ENCODE measurements around the gene YIF1A.
"Not testable (repeated sequence)": the region's sequence is repeated elsewhere in the genome, so short reads cannot be mapped to it uniquely, and the experiment has no call there.

The YIF1A gene

GRCh38 chr11:66312549-66313320, 23.8 kb upstream of the YIF1A start:
- peak; percentile 97 to 99 for DNase-seq (ENCODE audit: extremely low read depth in 1 of 2, low read depth in 1 of 2)

DNA sequence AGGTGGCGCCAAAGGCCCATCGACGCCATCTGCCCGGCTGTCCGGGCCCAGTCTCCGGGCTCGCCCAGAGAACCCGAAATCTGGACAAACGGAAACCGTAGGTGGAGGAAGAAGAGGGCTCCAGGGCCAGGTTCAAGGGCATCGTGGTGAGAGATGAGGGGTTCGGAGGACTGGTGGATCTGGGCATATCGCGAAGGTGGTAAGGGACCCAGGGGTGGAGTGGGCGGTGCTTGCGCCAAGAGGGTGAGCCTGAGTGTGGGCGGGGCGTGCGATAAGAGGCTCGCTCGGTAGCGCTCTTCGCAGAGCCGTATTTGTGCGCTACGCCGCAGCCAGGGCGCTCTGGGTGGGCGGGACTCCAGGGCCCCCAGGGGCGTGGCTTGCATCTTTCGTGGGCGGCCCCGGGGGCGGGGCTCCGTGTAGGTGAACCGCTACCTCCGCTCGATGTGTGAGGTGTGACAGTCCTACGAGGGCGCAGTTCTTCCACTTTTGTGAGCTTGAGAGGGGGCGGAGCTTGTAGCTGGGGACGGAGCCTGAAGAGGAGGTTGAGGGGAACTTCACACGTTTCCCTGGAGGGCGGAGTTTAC, 23.1 kb upstream of the YIF1A start:
- peak; percentile 96 to 98 for DNase-seq (ENCODE audit: extremely low read depth in 1 of 2, low read depth in 1 of 2)

- DNase-seq (ENCODE audit: extremely low read depth in 1 of 2, low read depth in 1 of 2), result no peak
Observed at GRCh38 chr11:66311470-66311964, 22.6 kb upstream of the YIF1A start.

DNA sequence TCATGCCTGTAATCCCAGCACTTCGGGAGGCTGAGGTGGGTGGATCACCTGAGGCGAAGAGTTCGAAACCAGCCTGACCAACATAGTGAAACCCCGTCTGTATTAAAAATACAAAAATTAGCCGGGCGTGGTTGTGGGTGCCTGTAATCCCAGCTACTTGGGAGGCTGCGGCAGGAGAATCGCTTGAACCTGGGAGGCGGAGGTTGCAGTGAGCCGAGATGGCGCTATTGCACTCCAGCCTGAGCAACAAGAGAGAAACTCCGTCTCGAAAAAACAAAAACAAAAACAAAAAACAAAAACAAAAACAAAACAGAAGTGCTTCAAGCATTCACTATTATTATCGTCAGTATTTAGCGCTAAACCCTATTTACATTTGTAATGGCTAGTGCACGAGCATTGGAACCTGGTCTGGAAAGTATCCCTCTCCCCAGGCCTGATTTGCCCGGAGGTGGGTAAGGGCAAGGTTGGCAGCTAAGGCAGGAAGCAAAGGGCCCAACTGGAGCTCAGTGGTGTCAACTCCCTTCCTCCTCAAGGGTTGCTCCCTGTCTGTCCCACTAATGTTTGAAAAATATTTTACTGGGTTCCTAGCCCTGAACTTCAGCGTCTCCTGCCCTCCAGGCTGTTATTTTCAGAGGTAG, 22.0 kb upstream of the YIF1A start:
- DNase-seq (ENCODE audit: extremely low read depth in 1 of 2, low read depth in 1 of 2), result not testable (repeated sequence)

DNA sequence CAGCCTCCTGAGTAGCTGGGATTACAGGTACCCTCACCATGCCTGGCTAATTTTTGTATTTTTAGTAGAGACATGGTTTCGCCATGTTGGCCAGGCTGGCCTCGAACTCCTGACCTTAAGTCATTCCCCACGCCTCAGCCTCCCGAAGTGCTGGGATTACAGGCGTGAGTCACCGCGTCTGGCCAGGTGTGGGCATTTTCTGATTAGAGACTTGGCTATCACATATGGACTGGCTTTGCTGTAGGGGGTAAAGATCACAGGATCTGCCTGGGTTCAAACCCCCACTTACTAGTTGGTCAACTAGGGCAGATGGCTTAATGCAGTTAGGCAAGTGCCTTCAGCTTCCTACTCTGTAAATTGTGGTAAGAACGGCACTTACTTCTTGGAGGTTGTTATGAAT, 21.4 kb upstream of the YIF1A start:
- DNase-seq (ENCODE audit: extremely low read depth in 1 of 2, low read depth in 1 of 2), result no peak

- no peak for DNase-seq (ENCODE audit: extremely low read depth in 1 of 2, low read depth in 1 of 2)
Observed at GRCh38 chr11:66309475-66309874, 20.5 kb upstream of the YIF1A start.

DNA sequence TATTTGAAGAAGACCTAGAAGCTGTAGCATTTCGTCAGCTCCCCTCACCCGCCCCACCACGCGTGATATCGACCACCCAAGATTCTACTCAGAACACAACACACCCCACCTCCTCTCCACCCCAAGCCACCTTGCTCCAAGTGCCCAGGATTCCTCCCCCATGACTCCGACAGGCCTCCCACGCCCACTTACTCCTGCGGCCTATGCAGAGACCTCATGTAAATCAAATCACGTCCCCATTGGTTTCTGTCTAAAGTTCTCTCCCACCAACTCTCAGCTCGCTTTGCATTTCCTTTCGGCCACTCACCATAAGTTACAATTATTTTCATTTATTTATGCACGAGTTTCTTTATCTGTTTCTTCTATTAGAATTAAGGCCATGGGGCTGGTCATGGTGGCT, 13.7 kb upstream of the YIF1A start:
- no peak for DNase-seq (ENCODE audit: extremely low read depth in 1 of 2, low read depth in 1 of 2)

- DNase-seq (ENCODE audit: extremely low read depth in 1 of 2, low read depth in 1 of 2), result no peak
Observed at GRCh38 chr11:66299186-66299585, 10.2 kb upstream of the YIF1A start.

- DNase-seq (ENCODE audit: extremely low read depth in 1 of 2, low read depth in 1 of 2), result no peak
Observed at GRCh38 chr11:66297610-66298009, 8.7 kb upstream of the YIF1A start.

DNA sequence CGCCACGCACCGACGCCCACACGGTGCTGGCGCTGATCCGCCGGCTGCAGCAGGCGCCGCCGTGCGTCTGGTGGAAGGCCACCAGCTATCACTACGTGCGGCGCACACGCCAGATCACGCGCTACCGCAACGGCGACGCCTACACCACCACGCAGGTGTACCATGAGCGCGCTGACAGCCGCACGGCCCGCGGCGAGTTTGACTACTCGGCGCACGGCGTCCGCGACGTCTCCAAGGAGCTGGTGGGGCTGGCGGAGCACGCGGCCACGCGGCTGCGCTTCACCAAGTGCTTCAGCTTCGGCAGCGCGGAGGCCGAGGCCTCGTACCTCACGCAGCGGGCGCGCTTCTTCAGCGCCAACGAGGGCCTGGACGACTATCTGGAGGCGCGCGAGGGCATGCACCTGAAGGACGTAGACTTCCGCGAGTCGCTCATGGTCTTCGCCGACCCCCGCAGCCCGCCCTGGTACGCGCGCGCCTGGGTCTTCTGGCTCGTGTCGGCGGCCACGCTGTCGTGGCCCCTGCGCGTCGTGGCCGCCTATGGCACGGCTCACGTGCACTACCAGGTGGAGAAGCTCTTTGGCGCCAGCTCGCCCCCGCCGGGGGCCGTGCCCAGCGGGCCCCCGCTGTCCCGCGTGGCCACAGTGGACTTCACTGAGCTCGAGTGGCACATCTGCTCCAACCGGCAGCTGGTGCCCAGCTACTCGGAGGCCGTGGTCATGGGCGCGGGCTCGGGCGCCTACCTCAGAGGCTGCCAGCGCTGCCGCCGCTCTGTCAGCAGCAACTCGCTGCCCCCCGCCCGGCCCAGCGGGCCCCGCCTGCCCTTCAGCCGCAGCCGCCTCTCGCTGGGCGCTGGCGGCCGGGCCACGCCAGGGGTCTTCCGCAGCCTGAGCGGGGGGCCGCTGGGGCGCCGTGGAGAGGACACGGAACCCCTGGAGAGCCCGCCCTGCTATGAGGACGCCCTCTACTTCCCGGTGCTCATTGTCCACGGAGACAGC, 6.0 kb upstream of the YIF1A start:
- DNase-seq (ENCODE audit: extremely low read depth in 1 of 2, low read depth in 1 of 2), result no peak

- DNase-seq (ENCODE audit: extremely low read depth in 1 of 2, low read depth in 1 of 2), result no peak
Observed at GRCh38 chr11:66293777-66294625, 5.1 kb upstream of the YIF1A start.

DNA sequence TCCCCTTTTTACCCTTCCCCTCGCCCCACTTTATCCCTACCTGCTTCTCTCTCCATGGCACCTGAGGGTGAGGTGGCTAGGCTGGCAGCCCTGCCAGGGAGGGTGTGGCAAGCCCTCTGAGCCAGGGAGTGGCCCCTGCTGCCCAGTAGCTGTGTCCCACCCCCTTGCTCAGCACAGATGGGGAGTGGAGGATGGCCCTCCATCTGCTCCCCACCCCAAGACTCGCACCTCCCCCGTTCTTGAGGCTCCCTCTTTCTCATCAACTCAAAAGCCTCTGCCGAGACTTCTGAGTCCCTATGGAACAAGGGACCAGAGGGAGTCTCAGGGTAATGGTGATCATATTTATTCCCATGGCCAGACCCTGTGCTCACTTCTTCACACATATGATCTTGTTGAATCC, 4.4 kb upstream of the YIF1A start:
- no peak for DNase-seq (ENCODE audit: extremely low read depth in 1 of 2, low read depth in 1 of 2)

DNA sequence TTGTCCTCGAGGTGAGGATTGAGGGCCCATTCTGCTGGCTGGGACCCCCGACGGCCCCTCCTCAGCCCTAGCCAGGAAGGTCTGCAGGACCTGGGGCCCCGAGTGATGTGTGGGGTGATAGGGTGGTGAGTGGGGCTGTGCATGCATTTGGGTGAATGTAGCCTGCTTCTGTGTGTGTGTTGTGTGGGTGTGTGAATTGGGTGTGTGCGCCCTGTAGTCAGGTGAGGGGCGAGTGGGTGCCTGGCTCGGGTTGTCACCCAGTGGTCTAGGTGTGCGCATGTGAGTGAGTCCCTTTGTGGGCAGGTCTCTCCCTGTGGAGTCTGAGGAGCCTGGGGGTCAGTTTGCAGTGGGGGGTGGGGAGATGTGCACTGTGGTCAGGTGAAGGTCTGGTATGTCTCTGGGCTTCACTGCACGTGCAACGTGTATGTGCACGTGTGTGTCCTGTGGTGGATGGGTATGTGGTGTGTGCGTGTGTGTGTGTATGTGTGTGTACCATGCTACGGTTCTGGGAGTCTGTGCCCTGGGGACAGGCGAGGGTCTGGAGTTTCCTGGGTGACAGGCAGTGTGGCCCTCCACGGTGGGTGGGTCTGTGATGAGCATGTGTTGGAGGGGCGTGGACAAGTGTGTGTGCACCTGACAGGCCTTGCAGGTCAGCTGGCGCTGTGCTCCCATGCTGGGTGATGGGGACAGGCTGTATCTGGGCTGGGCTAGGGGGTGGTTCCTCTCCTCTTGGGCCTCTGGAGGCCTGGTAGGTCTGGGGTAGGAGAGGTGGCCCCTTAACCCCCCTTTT, 3.8 kb upstream of the YIF1A start:
- DNase-seq (ENCODE audit: extremely low read depth in 1 of 2, low read depth in 1 of 2), result no peak

GRCh38 chr11:66291706-66292542, 3.0 kb upstream of the YIF1A start, which contains the start of gene TMEM151A:
TMEM151A (plus strand) TSS chr11:66291894; CDS start chr11:66292014, 120 bp downstream.
- DNase-seq (ENCODE audit: extremely low read depth in 1 of 2, low read depth in 1 of 2), result no peak

DNA sequence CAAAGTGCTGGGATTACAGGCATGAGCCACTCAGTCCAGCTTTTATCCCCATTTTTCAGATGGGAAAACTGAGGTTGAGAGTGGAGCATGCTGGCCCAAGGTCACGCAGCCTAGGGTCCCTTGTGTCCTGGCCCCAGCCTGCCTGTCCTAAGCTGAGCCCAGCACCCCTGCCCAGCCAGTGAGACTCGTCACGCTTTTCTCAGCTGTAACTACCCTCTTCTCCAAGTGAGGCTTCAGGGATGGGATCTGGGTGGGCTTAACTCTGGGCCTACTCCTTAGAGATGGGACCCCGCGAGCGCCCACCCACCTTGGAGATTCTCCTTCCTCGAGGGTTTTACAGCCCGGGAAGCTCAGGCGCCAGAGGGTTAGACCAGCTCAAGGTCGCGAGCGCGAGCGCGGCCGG, 2.4 kb upstream of the YIF1A start:
- no peak for DNase-seq (ENCODE audit: extremely low read depth in 1 of 2, low read depth in 1 of 2)

- no peak for DNase-seq (ENCODE audit: extremely low read depth in 1 of 2, low read depth in 1 of 2)
Observed at GRCh38 chr11:66290330-66290621, 1.3 kb upstream of the YIF1A start.

DNA sequence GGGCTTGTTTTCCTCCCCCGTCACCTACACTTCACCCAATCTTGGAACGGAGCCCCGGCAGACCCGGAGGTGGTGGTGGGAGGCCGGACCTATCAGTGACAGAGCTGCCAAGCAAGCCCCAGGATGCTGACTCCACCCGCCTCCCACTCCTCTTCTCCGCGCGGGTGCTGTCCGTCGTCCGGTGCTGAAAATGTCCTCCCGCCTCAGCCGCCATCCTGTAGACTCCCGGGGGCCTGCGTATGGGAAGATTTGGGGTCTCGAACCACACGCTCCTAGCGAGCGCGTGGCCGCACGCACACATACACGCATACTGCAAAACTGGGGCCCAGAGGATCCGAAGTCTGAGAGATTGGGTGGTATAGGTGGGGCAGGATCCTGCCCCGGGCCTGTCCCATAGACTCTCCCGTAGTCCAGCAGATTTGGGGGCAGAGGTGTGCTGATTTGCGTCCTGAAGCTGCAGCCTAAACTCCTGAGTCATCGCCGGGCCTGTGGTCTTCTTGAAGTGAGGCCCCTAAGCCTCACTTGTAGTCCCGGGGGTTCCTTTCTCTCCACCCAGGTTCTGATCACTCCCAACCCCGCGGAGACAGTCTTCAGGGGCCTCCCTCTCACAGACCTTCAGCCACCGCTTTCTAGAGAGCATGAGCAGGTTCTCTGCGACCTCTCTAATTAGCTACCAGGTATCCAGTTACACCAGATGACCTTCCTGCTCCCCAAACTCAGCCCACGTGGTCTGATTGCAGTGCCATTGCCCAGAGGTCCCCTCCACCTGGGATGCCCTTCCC, 796 bp upstream of the YIF1A start:
- DNase-seq (ENCODE audit: extremely low read depth in 1 of 2, low read depth in 1 of 2), result peak in 1 of 2 donors; percentile 51
